Thoracic aorta (tissue), 2 donors: ENCODE results near the gene BLMH. TPM values are rescaled to one million over a fixed set of nuclear protein-coding genes. Genes with fewer than 3 reads are reported as not detected.

Experiments used
- ATAC-seq: fragments of 150-250 bp; one replicate; pipeline ENCODE4 v1.8.0; 2017; ENCODE audit warnings: low read depth; ENCODE audit not compliant: insufficient number of reproducible peaks, low FRiP score
- DNase-seq: peaks from one replicate; pipeline ENCODE4 v3.0.0-alpha.2; 2020; ENCODE audit warnings: low spot score
- H3K27ac ChIP-seq, 2 donors: fragments of 200-600 bp; sonication (generic); 1 replicate in 1 of 2; 2 replicates in 1 of 2; pipeline ENCODE4 v1.5.1; 2016; ENCODE audit warnings: mild to moderate bottlenecking in 2 of 2, moderate library complexity in 2 of 2
- H3K27me3 ChIP-seq: fragments of 200-600 bp; sonication (generic); replicated peaks from 2 replicates; pipeline ENCODE4 v1.6.0; 2016; ENCODE audit warnings: mild to moderate bottlenecking; ENCODE audit not compliant: insufficient read depth
- H3K36me3 ChIP-seq: fragments of 200-600 bp; sonication (generic); one replicate; pipeline ENCODE4 v1.5.1; 2016
- H3K4me1 ChIP-seq, 2 donors: fragments of 200-600 bp; sonication (generic); 1 replicate in 1 of 2; 2 replicates in 1 of 2; pipeline versions ENCODE4 v1.5.1 to v1.6.0; 2016; ENCODE audit warnings: low read depth in 2 of 2, mild to moderate bottlenecking in 1 of 2; ENCODE audit not compliant: control insufficient read depth in 1 of 2
- H3K4me3 ChIP-seq: fragments of 200-600 bp; sonication (generic); 2 replicates; pipeline ENCODE4 v1.5.1; 2016; ENCODE audit warnings: mild to moderate bottlenecking
- H3K9me3 ChIP-seq: fragments of 200-600 bp; sonication (generic); 2 replicates; pipeline ENCODE4 v1.5.1; 2016
- CTCF ChIP-seq: fragments of 200-600 bp; sonication (generic); IDR thresholded peaks from one replicate; pipeline ENCODE4 v1.5.1; 2019; ENCODE audit warnings: antibody characterized with exemption
- total RNA-seq, 2 donors: library from RNA; depleted of rRNA; stranded (reverse); fragments of >200 nt; gene quantifications; one replicate each; pipeline versions ENCODE4 v1.1.0 to v1.2.3, GENCODE V29; 2016

Gene BLMH
- total RNA-seq, 2 donors from 2014 or later: 21.5 to 34.6 TPM

DNA sequence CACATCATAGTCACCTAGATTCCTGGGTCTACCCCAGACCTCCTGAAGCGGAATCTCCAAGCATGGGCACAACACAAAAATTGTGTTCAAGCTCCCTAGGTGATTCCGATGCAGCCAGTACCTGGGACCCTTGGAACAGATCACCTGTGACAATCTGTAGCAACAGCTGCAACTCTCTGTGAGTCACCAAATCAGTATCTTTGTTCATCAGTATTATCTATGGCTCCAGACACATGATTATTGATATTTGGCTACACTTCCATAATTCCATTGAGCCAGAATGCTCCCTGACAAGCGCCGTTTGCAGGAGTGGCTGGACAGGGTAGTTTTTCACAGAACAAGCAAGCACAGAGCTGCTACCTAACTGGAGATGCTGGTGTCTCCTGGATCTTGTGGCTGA lies 72.4 kb downstream of the BLMH start:
- H3K27me3 ChIP-seq: no peaks in the 10 kb centered on the region
- ATAC-seq (no peak), DNase-seq (no peak)
- no peak overlapping the region for H3K27ac ChIP-seq
- H3K9me3 ChIP-seq: no peaks in the 10 kb centered on the region
- TF ChIP-seq CTCF: no peak
- H3K36me3 ChIP-seq: no peaks in the 10 kb centered on the region
- no peak overlapping the region for H3K4me3 ChIP-seq
- no peaks in the 10 kb centered on the region for H3K4me1 ChIP-seq

DNA sequence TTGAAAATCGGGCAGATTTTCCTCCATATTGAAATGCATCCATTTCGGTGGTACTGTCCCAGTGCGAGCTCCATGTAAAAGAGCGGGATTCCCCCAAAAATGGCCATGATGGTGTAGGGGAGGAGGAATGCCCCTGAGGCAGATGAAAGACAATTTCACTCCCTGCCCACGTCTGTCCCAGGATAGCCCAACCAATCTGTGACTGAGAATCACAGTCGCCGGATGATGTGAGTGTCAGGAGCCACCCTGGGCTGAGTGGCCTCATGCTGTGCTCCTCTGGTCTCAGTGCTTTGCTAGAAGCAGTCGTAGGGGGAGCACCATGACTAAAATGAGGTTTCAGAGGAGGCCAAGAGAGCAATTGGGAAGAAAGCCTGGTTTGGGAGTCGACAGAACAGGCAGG lies 72.9 kb downstream of the BLMH start:
- H3K27me3 ChIP-seq: no peaks in the 10 kb centered on the region
- TF ChIP-seq CTCF: no peak
- H3K4me1 ChIP-seq: no peaks in the 10 kb centered on the region
- H3K4me3 ChIP-seq: no peak overlapping the region
- ATAC-seq: no peak
- no peaks in the 10 kb centered on the region for H3K9me3 ChIP-seq
- H3K36me3 ChIP-seq: no peaks in the 10 kb centered on the region
- no peak for DNase-seq
- no peak overlapping the region for H3K27ac ChIP-seq

GRCh38 chr17:30217746-30218245 lies 73.9 kb downstream of the BLMH start:
- H3K27me3 ChIP-seq: no peaks in the 10 kb centered on the region
- no peaks in the 10 kb centered on the region for H3K36me3 ChIP-seq
- H3K9me3 ChIP-seq: no peaks in the 10 kb centered on the region
- DNase-seq (no peak), ATAC-seq (no peak)
- no peak overlapping the region for H3K27ac ChIP-seq
- no peaks in the 10 kb centered on the region for H3K4me1 ChIP-seq
- TF ChIP-seq CTCF: no peak
- no peak overlapping the region for H3K4me3 ChIP-seq

DNA sequence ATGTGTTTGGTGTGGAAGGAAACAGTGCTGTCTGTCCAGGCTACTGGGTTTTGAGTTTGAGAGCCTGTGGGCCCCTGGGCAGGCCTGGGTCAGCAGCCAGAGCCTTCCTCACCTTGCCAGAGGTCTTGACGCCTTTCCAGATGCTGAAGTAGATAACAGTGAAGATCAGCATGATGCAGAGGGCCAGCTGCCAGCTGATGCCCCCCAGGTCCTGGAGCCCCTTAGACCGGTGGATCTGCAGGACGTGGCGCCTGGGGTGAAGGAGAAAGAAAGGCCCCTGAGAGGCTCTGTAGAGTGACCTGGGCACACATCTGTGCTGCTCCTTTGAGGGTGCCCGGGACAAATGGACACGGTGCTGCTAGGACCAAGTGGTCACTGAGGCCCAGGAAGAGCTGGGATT lies 74.7 kb downstream of the BLMH start:
- H3K36me3 ChIP-seq: no peaks in the 10 kb centered on the region
- no peak overlapping the region for H3K4me3 ChIP-seq
- no peaks in the 10 kb centered on the region for H3K27me3 ChIP-seq
- no peak overlapping the region for H3K27ac ChIP-seq
- DNase-seq (no peak), ATAC-seq (no peak)
- no peaks in the 10 kb centered on the region for H3K9me3 ChIP-seq
- no peak for TF ChIP-seq CTCF
- H3K4me1 ChIP-seq: no peaks in the 10 kb centered on the region

DNA sequence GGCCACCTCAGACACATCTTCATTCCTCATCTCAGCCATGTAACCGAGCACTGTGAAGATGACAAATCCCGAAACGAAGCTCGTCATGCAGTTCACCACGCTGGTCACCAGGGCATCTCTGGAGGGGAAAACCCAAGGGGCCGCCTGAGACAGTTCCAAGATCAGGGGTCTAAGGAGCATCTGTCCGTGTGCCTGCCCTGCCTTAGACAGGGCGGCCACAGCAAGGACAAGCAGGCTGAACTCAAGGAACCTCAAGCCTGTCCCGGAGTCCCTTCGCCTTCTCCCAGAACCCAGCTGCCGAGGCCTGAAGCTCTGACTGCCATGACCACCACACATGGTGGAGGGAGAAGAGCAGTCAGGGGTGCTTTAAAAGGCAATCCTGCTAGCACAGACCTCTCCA lies 79.0 kb downstream of the BLMH start:
- no peak for DNase-seq
- no peak for TF ChIP-seq CTCF
- H3K27me3 ChIP-seq: no peaks in the 10 kb centered on the region
- H3K36me3 ChIP-seq: peaks cover 3% of the 10 kb centered on the region
- no peak overlapping the region for H3K4me3 ChIP-seq
- no peak overlapping the region for H3K27ac ChIP-seq
- ATAC-seq: no peak
- H3K9me3 ChIP-seq: no peaks in the 10 kb centered on the region
- no peaks in the 10 kb centered on the region for H3K4me1 ChIP-seq
